GM23338 (cell line): ENCODE measurements around the gene TCL1A. TPM values are rescaled to one million over a fixed set of nuclear protein-coding genes. Genes with fewer than 3 reads are reported as not detected.

Experiments
- ATAC-seq: fragments of 200-7000 bp; cut with Tn5 transposase; 3 replicates; pipeline ENCODE4 v1.9.1; 2020
- DNase-seq: peaks from one replicate; pipeline ENCODE4 v3.0.0-alpha.2; 2015; ENCODE audit warnings: low spot score
- H2AFZ ChIP-seq: fragments of 200-600 bp; sonication (generic); 2 replicates; pipeline ENCODE4 v1.8.0; 2016; ENCODE audit warnings: antibody characterized with exemption, mild to moderate bottlenecking, moderate library complexity
- H3F3A ChIP-seq: fragments of 200-600 bp; sonication (generic); replicated peaks from 2 replicates; pipeline ENCODE4 v1.8.0; 2017; ENCODE audit warnings: antibody characterized with exemption, mixed run types, low read depth
- H3K27ac ChIP-seq: fragments of 200-600 bp; sonication (generic); 2 replicates; pipeline ENCODE4 v1.6.1; 2016; ENCODE audit warnings: low read depth
- H3K27me3 ChIP-seq: fragments of 200-600 bp; sonication (generic); 2 replicates; pipeline ENCODE4 v1.8.0; 2016; ENCODE audit warnings: mild to moderate bottlenecking, mixed run types, moderate library complexity; ENCODE audit not compliant: insufficient read depth
- H3K36me3 ChIP-seq: fragments of 200-600 bp; sonication (generic); 2 replicates; pipeline ENCODE4 v1.8.0; 2016; ENCODE audit warnings: mild to moderate bottlenecking; ENCODE audit not compliant: insufficient read depth
- H3K4me1 ChIP-seq: fragments of 200-600 bp; sonication (generic); 2 replicates; pipeline ENCODE4 v1.8.0; 2016; ENCODE audit warnings: mild to moderate bottlenecking, moderate library complexity; ENCODE audit not compliant: insufficient read depth
- H3K4me2 ChIP-seq: fragments of 200-600 bp; sonication (generic); 2 replicates; pipeline ENCODE4 v1.7.1; 2017; ENCODE audit warnings: mixed run types
- H3K4me3 ChIP-seq: fragments of 200-600 bp; sonication (generic); 2 replicates; pipeline ENCODE4 v1.6.1; 2016; ENCODE audit warnings: mixed run types
- H3K79me2 ChIP-seq: fragments of 200-600 bp; sonication (generic); replicated peaks from 2 replicates; pipeline ENCODE4 v1.8.0; 2017; ENCODE audit warnings: mild to moderate bottlenecking; ENCODE audit not compliant: insufficient read depth
- H3K9me2 ChIP-seq: fragments of 200-600 bp; sonication (generic); 2 replicates; pipeline ENCODE4 v1.8.0; 2017; ENCODE audit not compliant: insufficient read depth
- H4K20me1 ChIP-seq: fragments of 200-600 bp; sonication (generic); replicated peaks from 2 replicates; pipeline ENCODE4 v1.8.0; 2017; ENCODE audit warnings: mild to moderate bottlenecking; ENCODE audit not compliant: insufficient read depth
- H3K27ac Mint-ChIP-seq: 2 replicates; pipeline ENCODE4 v1.8.0; 2020; ENCODE audit warnings: inconsistent platforms, mild to moderate bottlenecking, moderate library complexity, mixed read lengths
- H3K27me3 Mint-ChIP-seq: 3 replicates; pipeline ENCODE4 v1.8.0; 2022; ENCODE audit warnings: low read depth, mild to moderate bottlenecking, moderate library complexity, mixed read lengths, inconsistent platforms; ENCODE audit not compliant: insufficient read depth, poor library complexity
- H3K36me3 Mint-ChIP-seq: 3 replicates; pipeline ENCODE4 v1.8.0; 2021; ENCODE audit warnings: low read depth, mild to moderate bottlenecking, inconsistent platforms, moderate library complexity, mixed read lengths
- H3K4me1 Mint-ChIP-seq: 3 replicates; pipeline ENCODE4 v1.8.0; 2020; ENCODE audit warnings: mild to moderate bottlenecking, inconsistent platforms, mixed read lengths
- H3K4me3 Mint-ChIP-seq: 3 replicates; pipeline ENCODE4 v1.8.0; 2021; ENCODE audit warnings: moderate library complexity, mild to moderate bottlenecking, inconsistent platforms, mixed read lengths
- H3K9me3 Mint-ChIP-seq: 3 replicates; pipeline ENCODE4 v1.8.0; 2020; ENCODE audit warnings: moderate library complexity, mild to moderate bottlenecking, inconsistent platforms, mixed read lengths
- EZH2 ChIP-seq: fragments of 200-600 bp; sonication (generic); IDR thresholded peaks from one replicate; pipeline ENCODE4 v1.8.0; 2017; ENCODE audit warnings: antibody characterized with exemption, mild to moderate bottlenecking, low read depth; ENCODE audit not compliant: unreplicated experiment
- EZH2phosphoT487 ChIP-seq: fragments of 200-600 bp; sonication (generic); IDR thresholded peaks from one replicate; pipeline ENCODE4 v1.8.1; 2018; ENCODE audit warnings: antibody characterized with exemption; ENCODE audit not compliant: unreplicated experiment
- JUNB ChIP-seq: IDR thresholded peaks from one replicate; pipeline ENCODE4 v1.6.1; 2016; ENCODE audit warnings: antibody characterized with exemption; ENCODE audit not compliant: unreplicated experiment
- POLR2AphosphoS5 ChIP-seq: IDR thresholded peaks from 2 replicates; pipeline ENCODE4 v1.6.1; 2016; ENCODE audit warnings: antibody characterized with exemption, low read depth
- STAT1 ChIP-seq: IDR thresholded peaks from one replicate; pipeline ENCODE4 v1.6.1; 2016; ENCODE audit warnings: antibody characterized with exemption; ENCODE audit not compliant: unreplicated experiment
- ZNF114 ChIP-seq: fragments of 250-450 bp; sonication (Bioruptor Pico); IDR thresholded peaks from 2 replicates; pipeline ENCODE4 v1.5.0; 2020; ENCODE audit warnings: mild to moderate bottlenecking, moderate library complexity
- ZNF331 ChIP-seq: fragments of 250-450 bp; sonication (Bioruptor Pico); IDR thresholded peaks from 2 replicates; pipeline ENCODE4 v1.5.0; 2020; ENCODE audit warnings: low read depth, mild to moderate bottlenecking, moderate library complexity
- polyA plus RNA-seq: library from polyadenylated mRNA; unstranded; fragments of >200 nt; fragmentation: Nextera tagmentation; extraction: Ambion mirVana; gene quantifications from 2 replicates; pipeline ENCODE4 v1.2.1, GENCODE V29; 2016
- total RNA-seq: library from RNA; depleted of rRNA; stranded (reverse); fragments of >200 nt; shearing (Covaris generic); gene quantifications from 2 replicates; pipeline ENCODE4 v1.2.3, GENCODE V29; 2014
- TF ChIP-seq, protein P1 (sequence below): IDR thresholded peaks from one replicate; pipeline ENCODE4 v1.6.1; 2018; ENCODE audit warnings: antibody characterized with exemption; ENCODE audit not compliant: unreplicated experiment
- TF ChIP-seq, protein P2 (sequence below): fragments of 250-450 bp; sonication (Bioruptor Pico); IDR thresholded peaks from 2 replicates; pipeline ENCODE4 v1.5.0; 2020; ENCODE audit warnings: mild to moderate bottlenecking, moderate library complexity

The TCL1A gene
- total and polyA plus RNA-seq, 2 experiments from 2014 or later = 3.6 to 5.3 TPM

DNA sequence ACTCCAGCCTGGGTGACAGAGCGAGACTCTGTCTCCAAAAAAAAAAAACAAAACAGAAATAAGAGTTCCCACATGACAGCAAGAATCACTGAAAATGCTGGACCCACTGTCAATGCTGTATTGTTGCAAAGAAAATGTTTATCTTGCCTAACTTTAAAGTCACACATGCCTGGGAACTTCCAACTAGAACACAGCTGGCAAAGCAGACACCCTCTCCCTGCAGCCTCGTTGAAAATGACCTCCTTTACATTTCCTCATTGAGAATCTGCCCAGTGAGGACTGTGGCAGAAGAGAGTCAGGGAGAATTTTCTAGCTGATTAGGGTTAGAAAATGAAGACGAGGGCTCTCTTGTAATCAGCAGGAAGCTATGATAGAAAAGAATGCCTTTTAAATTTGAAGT is 42.8 kb upstream of the TCL1A start (continued):
- TF ChIP-seq, protein P1, sequence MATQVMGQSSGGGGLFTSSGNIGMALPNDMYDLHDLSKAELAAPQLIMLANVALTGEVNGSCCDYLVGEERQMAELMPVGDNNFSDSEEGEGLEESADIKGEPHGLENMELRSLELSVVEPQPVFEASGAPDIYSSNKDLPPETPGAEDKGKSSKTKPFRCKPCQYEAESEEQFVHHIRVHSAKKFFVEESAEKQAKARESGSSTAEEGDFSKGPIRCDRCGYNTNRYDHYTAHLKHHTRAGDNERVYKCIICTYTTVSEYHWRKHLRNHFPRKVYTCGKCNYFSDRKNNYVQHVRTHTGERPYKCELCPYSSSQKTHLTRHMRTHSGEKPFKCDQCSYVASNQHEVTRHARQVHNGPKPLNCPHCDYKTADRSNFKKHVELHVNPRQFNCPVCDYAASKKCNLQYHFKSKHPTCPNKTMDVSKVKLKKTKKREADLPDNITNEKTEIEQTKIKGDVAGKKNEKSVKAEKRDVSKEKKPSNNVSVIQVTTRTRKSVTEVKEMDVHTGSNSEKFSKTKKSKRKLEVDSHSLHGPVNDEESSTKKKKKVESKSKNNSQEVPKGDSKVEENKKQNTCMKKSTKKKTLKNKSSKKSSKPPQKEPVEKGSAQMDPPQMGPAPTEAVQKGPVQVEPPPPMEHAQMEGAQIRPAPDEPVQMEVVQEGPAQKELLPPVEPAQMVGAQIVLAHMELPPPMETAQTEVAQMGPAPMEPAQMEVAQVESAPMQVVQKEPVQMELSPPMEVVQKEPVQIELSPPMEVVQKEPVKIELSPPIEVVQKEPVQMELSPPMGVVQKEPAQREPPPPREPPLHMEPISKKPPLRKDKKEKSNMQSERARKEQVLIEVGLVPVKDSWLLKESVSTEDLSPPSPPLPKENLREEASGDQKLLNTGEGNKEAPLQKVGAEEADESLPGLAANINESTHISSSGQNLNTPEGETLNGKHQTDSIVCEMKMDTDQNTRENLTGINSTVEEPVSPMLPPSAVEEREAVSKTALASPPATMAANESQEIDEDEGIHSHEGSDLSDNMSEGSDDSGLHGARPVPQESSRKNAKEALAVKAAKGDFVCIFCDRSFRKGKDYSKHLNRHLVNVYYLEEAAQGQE = no peak

DNA sequence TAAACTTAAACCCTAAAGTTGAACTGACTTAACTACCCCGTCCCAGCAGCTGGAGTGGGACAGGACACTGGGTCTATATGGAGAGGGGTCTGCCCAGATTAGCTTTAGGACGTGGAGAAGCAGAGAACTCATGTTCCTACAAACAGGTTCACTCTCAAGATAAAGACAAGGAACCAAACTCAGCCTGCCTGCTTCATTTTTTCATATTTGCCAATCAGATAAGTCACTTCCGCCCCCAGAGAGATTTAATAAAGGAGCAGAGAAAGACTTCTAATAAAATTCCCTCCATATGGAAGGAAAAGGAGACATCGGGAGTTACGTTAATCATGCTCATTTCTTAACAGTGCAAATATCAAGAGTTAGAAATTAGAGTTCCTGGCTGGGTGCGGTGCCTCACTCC is 42.2 kb upstream of the TCL1A start:
- Mint-ChIP-seq H3K27me3 (peaks cover 7% of the 10 kb centered on the region), H3K4me3 (no peak overlapping the region), H3K36me3 (no peaks in the 10 kb centered on the region), H3K9me3 (no peaks in the 10 kb centered on the region), H3K27ac (no peak overlapping the region), H3K4me1 (peaks cover 16% of the 10 kb centered on the region)
- H3K27me3 ChIP-seq = no peaks in the 10 kb centered on the region
- H3K9me2 ChIP-seq = peaks cover 15% of the 10 kb centered on the region
- TF ChIP-seq, protein P2, sequence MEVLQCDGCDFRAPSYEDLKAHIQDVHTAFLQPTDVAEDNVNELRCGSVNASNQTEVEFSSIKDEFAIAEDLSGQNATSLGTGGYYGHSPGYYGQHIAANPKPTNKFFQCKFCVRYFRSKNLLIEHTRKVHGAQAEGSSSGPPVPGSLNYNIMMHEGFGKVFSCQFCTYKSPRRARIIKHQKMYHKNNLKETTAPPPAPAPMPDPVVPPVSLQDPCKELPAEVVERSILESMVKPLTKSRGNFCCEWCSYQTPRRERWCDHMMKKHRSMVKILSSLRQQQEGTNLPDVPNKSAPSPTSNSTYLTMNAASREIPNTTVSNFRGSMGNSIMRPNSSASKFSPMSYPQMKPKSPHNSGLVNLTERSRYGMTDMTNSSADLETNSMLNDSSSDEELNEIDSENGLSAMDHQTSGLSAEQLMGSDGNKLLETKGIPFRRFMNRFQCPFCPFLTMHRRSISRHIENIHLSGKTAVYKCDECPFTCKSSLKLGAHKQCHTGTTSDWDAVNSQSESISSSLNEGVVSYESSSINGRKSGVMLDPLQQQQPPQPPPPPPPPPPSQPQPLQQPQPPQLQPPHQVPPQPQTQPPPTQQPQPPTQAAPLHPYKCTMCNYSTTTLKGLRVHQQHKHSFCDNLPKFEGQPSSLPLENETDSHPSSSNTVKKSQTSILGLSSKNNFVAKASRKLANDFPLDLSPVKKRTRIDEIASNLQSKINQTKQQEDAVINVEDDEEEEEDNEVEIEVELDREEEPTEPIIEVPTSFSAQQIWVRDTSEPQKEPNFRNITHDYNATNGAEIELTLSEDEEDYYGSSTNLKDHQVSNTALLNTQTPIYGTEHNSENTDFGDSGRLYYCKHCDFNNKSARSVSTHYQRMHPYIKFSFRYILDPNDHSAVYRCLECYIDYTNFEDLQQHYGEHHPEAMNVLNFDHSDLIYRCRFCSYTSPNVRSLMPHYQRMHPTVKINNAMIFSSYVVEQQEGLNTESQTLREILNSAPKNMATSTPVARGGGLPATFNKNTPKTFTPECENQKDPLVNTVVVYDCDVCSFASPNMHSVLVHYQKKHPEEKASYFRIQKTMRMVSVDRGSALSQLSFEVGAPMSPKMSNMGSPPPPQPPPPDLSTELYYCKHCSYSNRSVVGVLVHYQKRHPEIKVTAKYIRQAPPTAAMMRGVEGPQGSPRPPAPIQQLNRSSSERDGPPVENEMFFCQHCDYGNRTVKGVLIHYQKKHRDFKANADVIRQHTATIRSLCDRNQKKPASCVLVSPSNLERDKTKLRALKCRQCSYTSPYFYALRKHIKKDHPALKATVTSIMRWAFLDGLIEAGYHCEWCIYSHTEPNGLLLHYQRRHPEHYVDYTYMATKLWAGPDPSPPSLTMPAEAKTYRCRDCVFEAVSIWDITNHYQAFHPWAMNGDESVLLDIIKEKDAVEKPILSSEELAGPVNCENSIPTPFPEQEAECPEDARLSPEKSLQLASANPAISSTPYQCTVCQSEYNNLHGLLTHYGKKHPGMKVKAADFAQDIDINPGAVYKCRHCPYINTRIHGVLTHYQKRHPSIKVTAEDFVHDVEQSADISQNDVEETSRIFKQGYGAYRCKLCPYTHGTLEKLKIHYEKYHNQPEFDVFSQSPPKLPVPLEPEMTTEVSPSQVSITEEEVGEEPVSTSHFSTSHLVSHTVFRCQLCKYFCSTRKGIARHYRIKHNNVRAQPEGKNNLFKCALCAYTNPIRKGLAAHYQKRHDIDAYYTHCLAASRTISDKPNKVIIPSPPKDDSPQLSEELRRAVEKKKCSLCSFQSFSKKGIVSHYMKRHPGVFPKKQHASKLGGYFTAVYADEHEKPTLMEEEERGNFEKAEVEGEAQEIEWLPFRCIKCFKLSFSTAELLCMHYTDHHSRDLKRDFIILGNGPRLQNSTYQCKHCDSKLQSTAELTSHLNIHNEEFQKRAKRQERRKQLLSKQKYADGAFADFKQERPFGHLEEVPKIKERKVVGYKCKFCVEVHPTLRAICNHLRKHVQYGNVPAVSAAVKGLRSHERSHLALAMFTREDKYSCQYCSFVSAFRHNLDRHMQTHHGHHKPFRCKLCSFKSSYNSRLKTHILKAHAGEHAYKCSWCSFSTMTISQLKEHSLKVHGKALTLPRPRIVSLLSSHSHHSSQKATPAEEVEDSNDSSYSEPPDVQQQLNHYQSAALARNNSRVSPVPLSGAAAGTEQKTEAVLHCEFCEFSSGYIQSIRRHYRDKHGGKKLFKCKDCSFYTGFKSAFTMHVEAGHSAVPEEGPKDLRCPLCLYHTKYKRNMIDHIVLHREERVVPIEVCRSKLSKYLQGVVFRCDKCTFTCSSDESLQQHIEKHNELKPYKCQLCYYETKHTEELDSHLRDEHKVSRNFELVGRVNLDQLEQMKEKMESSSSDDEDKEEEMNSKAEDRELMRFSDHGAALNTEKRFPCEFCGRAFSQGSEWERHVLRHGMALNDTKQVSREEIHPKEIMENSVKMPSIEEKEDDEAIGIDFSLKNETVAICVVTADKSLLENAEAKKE = no peak
- no peak for TF ChIP-seq ZNF114 (CRISPR knock-in tag)
- no peak for TF ChIP-seq POLR2AphosphoS5
- no peak for TF ChIP-seq STAT1
- no peak for TF ChIP-seq EZH2phosphoT487
- TF ChIP-seq JUNB = no peak
- no peak for TF ChIP-seq EZH2
- TF ChIP-seq ZNF331 (CRISPR knock-in tag) = no peak
- no peaks in the 10 kb centered on the region for H3F3A ChIP-seq
- H3K4me2 ChIP-seq = no peak overlapping the region
- no peak for DNase-seq
- no peaks in the 10 kb centered on the region for H4K20me1 ChIP-seq
- no peaks in the 10 kb centered on the region for H3K79me2 ChIP-seq
- no peaks in the 10 kb centered on the region for H3K36me3 ChIP-seq
- H2AFZ ChIP-seq = no peak overlapping the region
- no peak for ATAC-seq
- no peak overlapping the region for H3K27ac ChIP-seq
- H3K4me3 ChIP-seq = no peak overlapping the region
- peaks cover 7% of the 10 kb centered on the region for H3K4me1 ChIP-seq
